HG02870 (cell line): ENCODE data around the gene TRAF4.
"Not testable (repeated sequence)": the region's sequence is repeated elsewhere in the genome, so short reads cannot be mapped to it uniquely, and the experiment has no call there.

Source experiments
- ATAC-seq: cut with Tn5 transposase; IDR thresholded peaks from one replicate; pipeline ENCODE4 v1.9.1; 2021; ENCODE audit warnings: mild to moderate bottlenecking, moderate library complexity; ENCODE audit not compliant: unreplicated experiment

The TRAF4 gene

DNA sequence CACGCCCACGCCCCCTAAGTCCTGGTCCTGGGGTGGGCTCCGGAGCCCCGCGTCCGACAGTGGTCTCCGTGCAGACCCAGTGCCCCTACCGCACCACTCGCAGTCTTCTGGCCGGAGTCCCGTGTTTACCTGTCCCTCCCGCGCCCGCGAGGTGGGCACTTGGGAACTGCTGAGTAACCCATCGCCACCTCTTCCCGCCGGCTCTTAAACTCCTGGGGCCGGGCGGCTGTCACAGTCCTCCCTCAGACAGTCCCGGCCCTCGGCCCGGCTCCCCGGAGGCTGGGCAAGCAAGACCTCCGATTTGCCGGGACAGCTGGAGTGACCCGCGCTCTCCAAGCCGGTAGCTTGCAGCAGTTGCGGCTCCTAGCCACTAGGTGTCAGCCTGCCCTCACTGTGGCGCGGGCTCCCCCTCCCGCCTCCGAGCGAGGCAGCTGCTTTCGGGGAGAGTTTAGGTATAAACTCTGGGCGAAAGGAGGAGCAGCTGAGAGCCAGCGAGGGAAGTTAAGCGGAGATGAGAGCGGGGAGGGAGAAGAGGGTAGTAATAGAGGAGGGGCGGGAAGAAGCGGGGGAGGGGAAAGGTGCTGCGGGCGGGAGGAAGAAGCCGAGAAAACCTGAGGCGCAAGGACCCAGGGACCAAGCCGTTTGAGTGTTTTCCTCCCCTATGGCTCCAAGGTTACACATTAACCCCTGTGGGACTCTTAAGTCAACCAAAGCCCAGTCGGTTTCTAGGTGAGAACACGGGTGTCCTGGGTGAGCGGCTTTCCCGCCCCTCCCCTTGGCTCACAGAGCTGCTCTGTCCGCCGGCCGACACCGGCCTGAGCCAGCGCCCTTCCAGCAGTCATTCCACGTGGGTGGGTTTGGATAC, 17.0 kb upstream of the TRAF4 start:
- peak; percentile 34 for ATAC-seq

GRCh38 chr17:28728364-28729200, 15.2 kb upstream of the TRAF4 start, which contains the start of gene NEK8:
NEK8 (plus strand) TSS chr17:28728788; CDS start chr17:28728814, 26 bp downstream.
- ATAC-seq = peak; percentile 30

DNA sequence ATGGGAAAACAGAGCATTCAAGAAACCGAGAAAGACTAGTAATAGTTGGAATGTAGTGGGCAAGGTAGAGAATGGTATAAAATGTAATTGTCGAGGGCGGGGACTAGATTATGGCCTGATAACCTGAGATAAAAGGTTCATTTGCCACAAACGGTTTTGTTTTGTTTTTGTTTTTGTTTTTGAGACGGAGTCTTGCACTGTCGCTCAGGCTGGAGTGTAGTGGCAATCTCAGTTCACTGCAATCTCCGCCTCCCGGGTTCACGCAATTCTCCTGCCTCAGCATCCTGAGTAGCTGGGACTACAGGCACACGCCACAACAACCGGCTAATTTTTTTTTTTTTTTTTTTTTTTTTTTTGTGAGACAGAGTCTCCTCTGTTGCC, 13.9 kb upstream of the TRAF4 start:
- ATAC-seq = no peak

DNA sequence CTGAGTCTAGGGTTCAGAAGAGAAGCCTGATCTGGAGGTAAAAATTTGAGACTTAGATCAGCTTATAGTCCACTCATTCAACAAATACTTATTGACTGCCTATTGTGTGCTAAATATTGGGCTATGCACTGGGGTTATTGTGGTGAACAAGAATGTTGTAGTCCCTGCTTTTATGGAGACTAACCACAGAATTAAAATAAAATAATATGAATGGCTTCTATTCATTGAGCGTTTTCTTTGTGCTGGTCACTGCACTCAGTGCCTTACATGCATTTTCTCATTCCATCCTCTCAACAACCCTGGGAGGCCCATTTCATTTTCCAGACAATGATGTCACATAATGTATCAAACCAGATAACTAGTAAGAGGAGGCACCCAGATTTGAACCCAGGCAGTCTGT, 10.5 kb upstream of the TRAF4 start:
- ATAC-seq = no peak

DNA sequence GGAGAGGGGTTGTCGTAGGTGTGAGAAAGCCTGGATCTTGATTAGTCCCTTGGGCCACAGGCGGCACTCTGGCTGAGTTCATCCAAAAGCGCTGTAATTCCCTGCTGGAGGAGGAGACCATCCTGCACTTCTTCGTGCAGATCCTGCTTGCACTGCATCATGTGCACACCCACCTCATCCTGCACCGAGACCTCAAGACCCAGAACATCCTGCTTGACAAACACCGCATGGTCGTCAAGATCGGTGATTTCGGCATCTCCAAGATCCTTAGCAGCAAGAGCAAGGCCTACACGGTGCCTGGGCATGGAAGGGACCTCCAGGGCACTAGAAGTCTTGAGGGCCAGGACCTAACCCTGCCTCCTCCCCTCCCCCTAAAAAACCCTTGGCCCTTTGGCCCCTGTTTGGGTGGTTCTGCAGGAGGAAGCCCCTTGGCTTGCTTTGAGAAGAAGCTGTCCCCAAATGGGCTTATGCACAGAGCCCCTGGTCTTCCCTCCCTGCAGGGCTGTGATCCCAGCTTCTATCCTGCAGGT, 9.0 kb upstream of the TRAF4 start:
- no peak for ATAC-seq

DNA sequence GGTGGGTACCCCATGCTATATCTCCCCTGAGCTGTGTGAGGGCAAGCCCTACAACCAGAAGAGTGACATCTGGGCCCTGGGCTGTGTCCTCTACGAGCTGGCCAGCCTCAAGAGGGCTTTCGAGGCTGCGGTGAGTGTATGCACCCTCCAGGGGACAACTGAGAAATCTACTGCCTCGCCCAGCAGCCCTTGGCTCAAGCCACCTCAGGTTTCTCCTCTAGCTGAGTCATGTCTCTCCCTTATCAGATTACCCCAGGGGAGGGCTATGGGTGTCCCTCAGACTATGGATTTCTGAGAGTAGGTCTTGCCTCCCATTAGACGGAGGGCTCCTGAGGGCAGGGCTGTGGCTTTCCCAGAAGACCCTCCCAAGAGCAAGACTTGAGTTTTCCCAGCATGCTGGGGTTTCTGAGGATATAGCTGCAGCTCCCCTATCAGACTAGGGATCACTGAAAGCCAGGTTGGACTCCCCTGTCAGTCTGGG, 8.5 kb upstream of the TRAF4 start:
- ATAC-seq = no peak

DNA sequence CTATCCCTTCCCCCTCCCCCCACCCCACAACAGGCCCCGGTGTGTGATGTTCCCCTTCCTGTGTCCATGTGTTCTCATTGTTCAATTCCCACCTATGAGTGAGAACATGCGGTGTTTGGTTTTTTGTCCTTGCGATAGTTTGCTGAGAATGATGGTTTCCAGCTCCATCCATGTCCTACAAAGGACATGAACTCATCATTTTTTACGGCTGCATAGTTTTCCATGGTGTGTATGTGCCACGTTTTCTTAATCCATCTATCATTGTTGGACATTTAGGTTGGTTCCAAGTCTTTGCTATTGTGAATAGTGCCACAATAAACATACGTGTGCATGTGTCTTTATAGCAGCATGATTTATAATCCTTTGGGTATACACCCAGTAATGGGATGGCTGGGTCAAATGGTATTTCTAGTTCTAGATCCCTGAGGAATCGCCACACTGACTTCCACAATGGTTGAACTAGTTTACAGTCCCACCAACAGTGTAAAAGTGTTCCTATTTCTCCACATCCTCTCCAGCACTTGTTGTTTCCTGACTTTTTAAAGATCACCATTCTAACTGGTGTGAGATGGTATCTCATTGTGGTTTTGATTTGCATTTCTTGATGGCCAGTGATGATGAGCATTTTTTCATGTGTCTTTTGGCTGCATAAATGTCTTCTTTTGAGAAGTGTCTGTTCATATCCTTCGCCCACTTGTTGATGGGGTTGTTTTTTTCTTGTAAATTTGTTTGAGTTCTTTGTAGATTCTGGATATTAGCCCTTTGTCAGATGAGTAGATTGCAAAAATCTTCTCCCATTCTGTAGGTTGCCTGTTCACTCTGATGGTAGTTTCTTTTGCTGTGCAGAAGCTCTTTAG, 7.7 kb upstream of the TRAF4 start:
- not testable (repeated sequence) for ATAC-seq

- ATAC-seq = no peak
Measured at GRCh38 chr17:28737316-28737715, 6.5 kb upstream of the TRAF4 start.

GRCh38 chr17:28737770-28738679, 5.8 kb upstream of the TRAF4 start:
- peak; percentile 61 for ATAC-seq

DNA sequence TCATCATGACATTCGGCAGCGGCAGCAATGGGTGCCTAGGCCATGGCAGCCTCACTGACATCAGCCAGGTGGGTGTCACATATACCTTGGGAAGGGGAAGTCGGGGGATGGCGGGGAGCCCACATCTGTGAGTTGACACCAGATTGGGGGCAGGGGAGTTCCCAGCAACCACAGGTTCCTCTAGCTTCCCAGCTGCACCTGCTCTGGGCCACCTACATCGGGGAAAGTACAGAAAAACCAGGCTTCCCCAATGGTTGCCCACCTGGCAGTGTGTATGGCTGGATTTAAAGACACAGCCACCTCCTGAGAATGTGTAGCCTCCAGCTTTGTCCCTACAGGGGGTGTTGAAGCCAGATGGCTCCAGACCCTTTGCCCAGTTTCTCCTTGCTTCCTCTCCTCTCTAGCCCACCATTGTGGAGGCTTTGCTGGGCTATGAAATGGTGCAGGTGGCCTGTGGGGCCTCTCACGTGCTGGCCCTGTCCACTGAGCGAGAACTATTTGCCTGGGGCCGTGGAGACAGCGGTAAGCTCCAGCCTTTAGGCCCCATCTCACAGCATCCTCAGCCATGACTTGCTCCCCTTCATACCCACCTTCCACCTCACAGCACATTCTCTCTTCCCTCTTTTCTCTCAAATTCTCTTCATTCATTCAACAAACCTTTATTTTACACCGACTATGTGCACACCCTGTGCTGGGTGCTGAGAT, 5.0 kb upstream of the TRAF4 start:
- ATAC-seq = no peak

DNA sequence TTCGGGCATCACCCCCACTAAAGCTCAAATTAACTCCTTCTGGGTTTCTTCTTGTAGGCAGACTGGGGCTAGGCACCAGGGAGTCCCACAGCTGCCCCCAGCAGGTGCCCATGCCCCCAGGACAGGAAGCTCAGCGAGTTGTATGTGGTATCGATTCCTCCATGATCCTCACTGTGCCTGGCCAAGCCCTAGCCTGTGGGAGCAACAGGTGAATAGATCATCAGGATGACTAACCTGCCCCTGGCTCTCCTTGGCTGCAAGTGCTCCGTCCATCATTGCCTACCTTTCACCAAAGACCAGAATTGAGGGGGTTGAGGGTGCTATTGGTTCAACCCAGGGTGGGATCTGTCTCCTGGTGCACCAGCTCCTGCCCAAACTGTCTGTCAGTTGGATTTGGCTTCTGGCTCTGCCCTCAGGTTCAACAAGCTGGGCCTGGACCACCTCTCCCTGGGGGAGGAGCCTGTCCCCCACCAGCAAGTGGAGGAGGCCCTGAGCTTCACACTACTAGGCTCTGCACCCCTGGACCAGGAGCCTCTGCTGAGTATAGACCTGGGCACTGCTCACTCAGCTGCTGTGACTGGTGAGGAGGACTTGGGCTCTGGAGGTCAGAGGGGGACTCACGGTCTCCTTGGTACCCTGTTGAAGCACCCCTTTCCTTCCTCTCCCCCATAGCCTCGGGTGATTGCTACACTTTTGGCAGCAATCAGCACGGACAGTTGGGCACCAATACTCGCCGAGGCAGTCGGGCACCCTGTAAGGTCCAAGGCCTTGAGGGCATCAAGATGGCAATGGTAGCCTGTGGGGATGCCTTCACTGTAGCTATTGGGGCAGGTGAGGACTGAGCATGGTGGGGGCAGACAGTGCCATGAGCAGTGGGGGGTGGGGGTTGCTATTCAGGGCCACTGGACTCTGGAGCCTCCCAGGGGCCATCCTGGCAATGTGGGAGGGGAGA, 3.1 kb upstream of the TRAF4 start:
- no peak for ATAC-seq

- ATAC-seq = no peak
Measured at GRCh38 chr17:28741358-28742349, 2.2 kb upstream of the TRAF4 start.

- ATAC-seq = peak; percentile 19
Measured at GRCh38 chr17:28744104-28744971, 527 bp downstream of the TRAF4 start.

DNA sequence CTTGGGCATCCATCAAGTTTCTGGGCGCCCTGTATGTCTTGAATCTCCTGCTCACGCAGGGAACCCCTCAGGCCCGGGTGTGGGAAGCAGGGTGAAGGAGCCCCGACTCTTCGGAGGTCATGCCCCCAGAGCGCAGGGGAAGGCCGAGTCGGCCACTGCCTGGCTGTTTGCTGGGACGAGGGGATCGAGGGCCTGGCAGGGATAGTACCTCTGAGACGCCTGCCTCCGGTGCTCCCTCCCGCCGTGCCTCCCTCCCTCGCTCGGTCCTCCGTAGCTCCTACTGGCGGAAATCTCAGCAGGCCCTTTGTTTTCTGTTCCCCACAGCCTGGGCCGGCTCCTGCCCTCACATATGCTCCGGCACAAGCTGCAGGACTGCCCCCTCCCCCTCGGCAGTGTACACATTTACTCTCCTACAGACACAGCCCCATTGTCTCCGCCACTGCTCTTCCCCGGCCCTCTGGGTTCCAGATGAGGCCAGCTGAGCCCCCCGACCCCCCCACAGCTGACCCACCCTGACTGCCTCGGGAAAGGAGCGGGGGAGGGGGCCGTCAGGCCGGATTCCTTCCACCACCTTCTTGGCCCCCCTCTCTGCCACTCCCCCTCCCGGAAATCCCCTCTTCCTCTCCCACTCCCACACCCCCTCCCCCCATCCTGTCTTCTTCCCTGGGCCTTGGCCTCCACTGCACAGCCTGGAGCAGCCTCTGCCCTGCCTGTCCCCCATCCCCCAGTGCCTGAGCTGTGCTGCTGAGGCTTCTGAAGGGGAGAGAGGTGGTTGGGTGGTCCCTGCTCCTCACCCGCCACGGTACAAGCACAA, 1.4 kb downstream of the TRAF4 start:
- no peak for ATAC-seq
